Left cardiac atrium (tissue), 4 donors: ENCODE measurements around the gene VANGL1. TPM values are rescaled to one million over a fixed set of nuclear protein-coding genes. Genes with fewer than 3 reads are reported as not detected.
"Not testable (repeated sequence)": the region's sequence is repeated elsewhere in the genome, so short reads cannot be mapped to it uniquely, and the experiment has no call there.

Source experiments
- ATAC-seq, 2 donors: fragments of 200-7000 bp; cut with Tn5 transposase; one replicate each; pipeline ENCODE4 v1.9.1; 2020; ENCODE audit warnings: mild to moderate bottlenecking in 2 of 2, moderate library complexity in 2 of 2
- DNase-seq: peaks from one replicate; pipeline ENCODE4 v3.0.0-alpha.2; 2020
- intact Hi-C, 2 donors: fragments of 100-400 bp; cut with DNase I; formaldehyde crosslinking; loops; one replicate each; pipeline versions ENCODE4 v1.14.1 to v1.15.1; 2022 to 2023
- long read RNA-seq: library from polyadenylated mRNA; unstranded; transcript quantifications from one replicate; pipeline ENCODE4 v2.0.0, GENCODE V29; 2021
- total RNA-seq, 2 donors: library from RNA; stranded (reverse); fragmentation: NEBNext Ultra II Directional; extraction: Animal tissue kit (Norgen Biotek cat#: 25700); gene quantifications; one replicate each; pipeline ENCODE4 v1.2.1, GENCODE V29; 2021
- donor health status: DM: no; HTN: yes; CAD: no.
- donor health status: DM: no; HTN: yes; CAD: no; lungs with severe emphysema.
- donor health status: DM: yes; HTN: yes; CAD: no.
- donor health status: Dilated cardiomyopathy.

Gene VANGL1
- total RNA-seq: 1 to 10 TPM; 5.2 to 7.5 TPM
- long read RNA-seq, full-length matches to known transcripts: 6 of 9 reads
- long read RNA-seq, partial matches to known transcripts: 1 of 9 reads
- long read RNA-seq, other reads (novel, unspliced or antisense): 2 of 9 reads

DNA sequence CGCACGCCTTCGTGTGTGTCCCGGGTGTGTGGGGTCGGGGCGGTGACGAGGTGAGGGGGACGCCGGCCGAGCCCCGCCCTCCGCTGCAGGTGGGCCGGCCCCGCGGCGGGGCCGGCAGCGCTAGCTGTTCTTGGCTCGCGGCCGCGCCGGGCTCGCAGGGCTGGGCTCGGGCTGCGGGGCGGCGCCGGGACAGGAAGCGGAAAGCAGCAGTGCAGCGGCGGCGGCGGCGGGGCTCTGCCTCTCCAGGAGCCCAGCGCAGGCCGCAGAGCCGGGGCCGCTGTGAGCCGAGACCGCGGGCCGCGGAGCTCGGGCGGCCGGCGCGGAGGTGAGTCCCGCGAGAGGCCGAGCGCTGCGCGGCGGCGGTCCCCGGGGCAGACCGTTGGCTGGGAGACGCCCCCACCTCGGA is at the start of gene VANGL1:
TSS of gene VANGL1 (plus strand) at position 209 of the 406 bp plus-strand sequence. CDS start 9,444 bp downstream, outside the sequence.
- intact Hi-C loops: loop anchor here in 1 of 2 donors (10.0 kb wide), 1 partner anchor 53 kb away; no protein-coding TSS in a partner anchor
- peak; percentile 86 for DNase-seq
- ATAC-seq: peak; percentile 92 to 96

DNA sequence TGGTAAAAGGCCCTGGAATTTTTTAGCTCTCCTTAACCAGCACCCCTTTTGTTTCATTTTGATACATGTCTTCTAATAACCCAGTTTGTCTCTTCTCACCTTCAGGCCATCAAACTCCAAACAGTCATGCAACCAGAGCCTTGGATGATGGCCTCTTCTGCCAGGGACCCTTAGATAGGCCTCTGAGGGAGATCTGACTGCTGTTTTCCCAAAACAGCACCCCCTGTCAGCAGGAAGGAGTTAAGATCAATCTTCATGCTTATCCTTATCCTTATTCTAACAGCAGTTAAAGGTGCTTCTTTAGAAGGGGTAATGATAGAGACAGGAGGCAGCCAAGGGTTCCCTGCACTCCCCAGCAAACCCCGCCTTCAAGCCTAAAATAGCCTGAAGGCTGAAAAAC is 49.5 kb upstream of the VANGL1 start:
- intact Hi-C loops: loop anchor here (5.0 to 10.0 kb wide), 4 partner anchors 87 to 617 kb away; no protein-coding TSS in a partner anchor

DNA sequence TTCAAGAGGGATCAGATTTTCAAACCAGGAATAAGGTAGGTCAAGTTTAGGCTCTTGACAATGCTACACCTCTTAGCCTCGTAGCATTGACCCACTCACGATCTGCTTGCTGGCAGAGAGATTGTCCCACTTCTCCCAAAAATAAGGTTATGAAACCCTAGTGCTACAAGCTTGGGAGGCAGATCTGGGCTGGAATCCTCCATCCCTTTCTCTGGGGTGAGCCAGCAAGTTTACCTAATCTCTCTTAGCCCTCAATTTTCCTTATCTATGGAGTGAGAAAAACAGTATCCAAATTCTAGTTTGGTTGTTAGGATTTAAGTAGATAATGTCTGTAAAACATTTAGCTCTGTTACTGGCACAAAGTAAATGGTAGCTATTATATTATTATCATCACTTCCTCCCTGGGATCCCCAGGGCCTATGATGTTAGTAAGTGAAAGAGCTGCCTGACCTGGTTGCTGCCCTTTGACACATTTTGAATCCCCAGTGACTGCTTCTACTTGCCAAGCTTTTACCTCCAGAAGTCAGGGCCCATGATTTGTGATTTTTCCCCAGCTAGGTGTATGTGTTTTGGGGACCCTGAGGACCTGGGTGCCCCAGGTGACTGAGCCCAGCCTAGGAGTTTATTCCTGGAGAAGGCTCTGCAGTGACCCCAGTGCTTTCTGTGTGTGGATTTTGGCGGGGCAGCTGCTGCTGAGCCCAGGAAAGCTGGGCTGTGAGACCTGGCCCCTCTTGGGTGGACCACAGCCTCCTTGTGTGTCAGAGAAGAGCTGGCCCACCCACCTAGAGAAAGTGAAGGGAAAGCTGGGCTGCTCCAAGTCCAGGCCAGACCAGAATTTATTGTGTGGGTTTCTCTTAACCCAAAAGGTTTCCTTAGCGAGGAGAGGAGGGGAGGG is 48.2 kb upstream of the VANGL1 start:
- intact Hi-C loops: loop anchor here (2.0 to 10.0 kb wide), 5 partner anchors 89 to 619 kb away; no protein-coding TSS in a partner anchor
- ATAC-seq (peak in 1 of 2 donors; percentile 20), DNase-seq (no peak)

More for the DNA sequence above, 49.5 kb upstream of the VANGL1 start:
- DNase-seq (no peak), ATAC-seq (no peak)

DNA sequence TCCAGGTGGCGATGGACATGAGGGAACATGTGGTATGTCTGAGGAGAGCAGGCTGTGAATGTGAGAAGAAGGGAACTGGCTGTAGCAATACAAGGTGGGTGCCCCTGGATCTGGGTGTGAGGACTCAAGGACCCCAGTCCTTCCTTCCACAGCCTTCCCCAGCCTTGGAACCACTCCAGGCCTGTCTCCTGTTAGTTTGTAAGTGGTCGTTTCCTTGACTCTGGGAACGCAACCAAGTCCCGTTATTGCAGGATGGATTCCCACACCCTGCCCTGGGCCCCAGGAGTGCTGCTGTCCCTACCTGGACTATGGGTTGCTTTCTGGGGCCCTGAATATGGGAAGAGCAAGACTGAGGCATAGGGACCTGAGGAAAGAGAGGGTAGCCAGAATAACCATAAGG is 47.2 kb upstream of the VANGL1 start:
- intact Hi-C loops: loop anchor here (2.0 to 10.0 kb wide), 5 partner anchors 90 to 620 kb away; no protein-coding TSS in a partner anchor
- DNase-seq: peak; percentile 24
- ATAC-seq: no peak

DNA sequence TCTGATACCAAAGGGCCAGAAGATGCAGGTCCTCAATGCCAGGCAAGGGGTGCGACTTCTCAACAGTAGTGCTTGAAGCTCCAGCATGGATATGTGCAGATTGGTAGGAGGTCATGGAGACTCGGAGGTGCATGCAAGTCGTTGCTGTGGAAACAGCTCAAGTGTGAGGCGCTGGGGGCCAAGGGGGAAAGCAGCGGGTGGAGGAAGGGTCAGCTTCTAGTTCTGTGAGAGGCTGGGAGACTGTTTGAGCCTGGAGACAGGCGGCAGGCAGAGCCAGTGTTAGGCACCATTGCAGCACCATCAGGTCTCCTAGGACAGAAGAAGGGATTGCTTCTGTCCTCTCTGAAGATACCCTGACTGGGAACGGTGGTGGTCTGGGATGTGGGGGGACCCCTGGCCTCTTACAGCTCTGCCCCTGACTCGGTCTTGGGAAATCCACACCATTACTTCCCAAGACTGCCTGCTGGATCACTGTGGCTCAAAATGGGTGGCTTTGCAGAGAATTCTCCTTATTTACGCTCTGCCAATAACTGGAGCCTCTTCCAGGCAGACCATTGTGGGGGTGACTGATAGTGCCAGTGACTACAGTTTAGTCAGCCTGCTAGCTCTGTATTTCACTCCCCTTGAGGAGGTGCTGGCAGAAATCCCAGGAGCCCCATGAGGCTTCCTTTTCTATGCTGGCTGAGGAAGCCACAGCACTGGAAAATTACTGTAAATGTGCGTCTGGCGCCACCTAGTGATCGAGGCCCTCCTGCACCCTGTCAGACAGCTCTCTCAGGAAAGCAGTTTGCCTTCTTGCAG is 46.3 kb upstream of the VANGL1 start:
- peak; percentile 91 for DNase-seq
- intact Hi-C loops: loop anchor here in 1 of 2 donors (2.0 to 10.0 kb wide), 5 partner anchors 48 to 621 kb away; no protein-coding TSS in a partner anchor
- ATAC-seq: peak; percentile 95 to 96

DNA sequence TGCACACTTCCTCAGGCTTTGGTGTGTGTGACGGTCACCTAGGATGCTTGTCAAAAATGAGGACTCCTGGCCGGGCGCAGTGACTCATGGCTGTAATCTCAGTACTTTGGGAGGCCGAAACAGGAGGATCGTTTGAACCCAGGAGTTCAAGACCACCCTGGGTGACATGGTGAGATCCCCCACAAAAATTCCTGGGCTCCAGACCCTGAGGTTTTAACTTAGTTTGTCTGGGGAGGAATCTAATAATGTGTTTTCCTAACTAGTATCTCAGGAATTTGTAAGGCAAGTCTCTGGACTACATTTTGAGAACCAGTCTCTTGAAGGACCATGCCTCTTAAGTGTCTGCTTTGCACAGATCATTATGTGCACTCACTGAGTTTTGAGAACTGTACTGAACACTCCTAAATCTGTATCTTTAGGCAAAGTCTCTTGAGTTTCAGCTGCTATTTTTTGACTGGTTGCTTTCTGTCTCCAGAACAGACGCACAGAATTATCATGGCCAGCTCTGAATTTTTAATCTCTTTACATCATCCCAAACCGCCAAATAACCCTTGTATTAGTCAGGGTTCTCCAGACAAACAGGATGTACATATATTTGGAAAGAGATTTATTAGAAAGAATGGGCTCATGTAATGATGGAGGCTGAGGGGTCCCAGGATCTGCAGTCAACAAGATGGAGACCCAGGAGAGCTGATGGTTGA is 45.5 kb upstream of the VANGL1 start:
- intact Hi-C loops: loop anchor here in 1 of 2 donors (5.0 to 10.0 kb wide), 4 partner anchors 49 to 621 kb away; no protein-coding TSS in a partner anchor
- no peak for ATAC-seq
- DNase-seq: no peak

DNA sequence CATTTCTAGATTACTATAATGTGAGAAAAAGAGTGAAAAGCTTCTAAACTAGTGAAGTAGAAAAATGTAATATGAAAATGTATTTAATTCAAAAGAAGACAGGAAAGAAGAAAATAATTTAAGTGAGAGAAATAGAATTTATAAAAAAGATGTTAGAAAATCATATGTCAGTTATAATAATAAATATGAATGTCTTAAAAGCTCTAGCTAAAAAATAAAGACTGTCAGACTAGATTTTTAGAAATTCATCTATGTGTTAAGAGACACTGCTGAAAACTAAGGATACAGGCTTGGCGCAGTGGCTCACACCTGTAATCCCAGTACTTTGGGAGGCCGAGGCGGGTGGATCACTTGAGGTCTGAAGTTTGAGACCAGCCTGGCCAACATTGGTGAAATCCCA is 37.3 kb upstream of the VANGL1 start:
- no peak for DNase-seq
- intact Hi-C loops: no loop called here
- ATAC-seq: no peak

DNA sequence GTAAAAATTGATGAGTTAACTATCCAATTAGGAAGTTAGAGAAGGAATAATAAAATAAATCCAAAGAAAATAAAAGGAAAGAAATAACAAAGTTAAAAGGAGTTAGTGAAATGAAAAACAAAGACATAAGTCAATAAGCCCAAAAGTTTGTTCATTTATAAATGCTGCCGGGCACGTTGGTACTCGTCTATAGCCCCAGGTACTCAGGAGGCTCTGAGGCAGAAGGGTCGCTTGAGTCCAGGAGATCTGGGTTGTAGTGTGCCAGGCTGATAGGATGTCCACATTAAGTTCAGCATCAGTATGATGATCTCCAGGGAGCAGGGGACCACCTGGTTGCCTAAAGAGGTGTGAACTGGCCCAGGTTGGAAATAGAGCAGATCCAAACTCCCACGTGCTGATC is 35.5 kb upstream of the VANGL1 start:
- DNase-seq: no peak
- intact Hi-C loops: no loop called here
- no peak for ATAC-seq

DNA sequence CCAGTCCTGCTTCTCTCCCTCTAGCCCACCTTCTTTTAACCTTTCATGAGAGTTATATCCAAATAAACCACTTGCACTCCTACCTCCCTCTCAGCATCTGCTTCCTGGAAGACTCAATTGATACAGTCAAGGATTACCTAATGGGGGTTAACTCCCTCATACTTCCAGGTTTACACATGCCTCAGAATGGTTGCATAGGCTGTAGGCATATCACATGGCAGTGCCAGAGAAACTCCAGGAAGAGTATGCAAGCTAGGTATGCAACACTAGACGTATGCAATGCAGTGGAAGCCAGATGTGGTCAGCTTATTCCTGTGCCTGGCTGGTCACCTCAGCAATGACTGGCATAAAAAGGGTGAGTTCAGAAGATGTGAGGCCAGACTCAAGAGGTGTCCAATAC is 32.7 kb upstream of the VANGL1 start:
- DNase-seq (no peak), ATAC-seq (no peak)
- intact Hi-C loops: loop anchor here in 1 of 2 donors (2.0 kb wide), 3 partner anchors 98 to 164 kb away; no protein-coding TSS in a partner anchor

DNA sequence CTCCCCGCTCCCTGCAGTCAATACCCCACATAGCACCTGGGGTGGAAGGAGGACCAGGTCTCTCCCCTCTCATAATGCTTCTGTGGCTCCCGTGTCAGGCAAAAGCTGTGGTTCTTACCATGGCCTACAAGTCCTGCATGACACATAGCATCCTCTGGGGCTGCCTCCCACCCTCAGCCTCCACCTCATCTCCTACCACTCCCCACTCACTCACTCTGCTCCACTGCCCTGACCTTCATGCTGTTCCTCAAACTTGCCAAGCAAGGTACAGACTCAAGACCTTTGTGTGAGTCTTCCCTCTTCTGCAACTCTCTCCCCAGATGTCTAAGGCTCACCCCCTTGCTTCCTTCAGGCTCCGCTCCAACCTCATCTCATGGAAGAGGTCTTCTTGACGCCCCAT is 28.0 kb upstream of the VANGL1 start:
- intact Hi-C loops: loop anchor here in 1 of 2 donors (10.0 kb wide), 2 partner anchors 91 to 161 kb away; no protein-coding TSS in a partner anchor
- DNase-seq (no peak), ATAC-seq (no peak)

DNA sequence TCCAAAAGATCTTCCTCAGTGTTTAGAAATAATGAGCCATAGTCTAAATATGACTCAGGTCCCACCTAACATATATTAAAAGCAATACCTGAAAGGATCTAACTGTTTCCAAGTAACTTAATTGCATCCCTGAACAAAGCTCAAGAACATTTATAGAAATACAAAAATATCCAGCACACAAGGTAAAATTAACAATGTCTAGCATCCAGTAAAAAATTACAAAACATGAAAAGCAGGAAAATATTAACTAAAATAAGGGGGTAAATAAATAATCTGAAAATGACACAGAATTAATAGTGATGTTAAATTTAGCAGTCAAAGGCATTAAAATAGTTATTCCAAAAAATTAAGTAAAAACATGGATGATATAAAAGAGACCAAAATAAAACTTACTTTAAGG is 21.3 kb upstream of the VANGL1 start:
- no peak for DNase-seq
- no peak for ATAC-seq
- intact Hi-C loops: no loop called here

DNA sequence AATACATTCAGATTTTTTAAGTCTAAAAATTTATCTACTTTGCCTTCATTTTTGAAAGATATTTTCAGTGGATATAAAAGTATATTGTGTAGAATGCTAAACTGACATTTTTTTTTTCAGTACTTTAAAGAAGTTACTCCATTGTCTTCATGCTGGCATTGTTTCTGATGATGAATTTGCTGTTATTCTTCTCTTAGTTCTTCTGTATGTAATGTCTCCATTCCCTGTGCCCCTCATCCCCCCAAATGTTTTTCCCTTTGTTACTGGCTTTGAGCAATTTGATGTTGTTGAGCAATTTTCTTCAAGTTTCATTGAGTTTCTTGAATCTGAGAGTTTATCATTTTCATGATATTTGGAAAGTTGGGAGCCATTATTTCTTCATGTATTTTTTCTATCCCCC is 20.8 kb upstream of the VANGL1 start:
- ATAC-seq (no peak), DNase-seq (no peak)
- intact Hi-C loops: no loop called here

DNA sequence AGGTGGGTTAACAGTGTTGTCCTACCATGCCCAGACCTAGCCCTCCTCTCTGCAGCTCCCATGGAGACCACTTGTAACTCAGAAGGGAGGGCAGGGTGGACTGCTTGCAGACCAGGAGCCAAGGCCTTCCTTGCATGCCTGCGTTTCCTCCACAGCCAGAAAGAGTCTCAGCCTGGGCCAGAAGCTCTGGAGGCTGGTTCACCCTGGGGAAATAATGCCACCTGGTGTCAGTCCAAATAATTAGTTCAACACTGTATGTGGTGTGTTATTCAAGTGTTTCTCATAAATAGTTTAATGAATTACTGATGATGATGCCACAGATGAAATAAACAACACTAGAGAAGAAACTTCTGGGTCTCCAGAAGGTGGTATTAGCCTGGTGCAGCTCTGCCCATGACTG is 16.9 kb upstream of the VANGL1 start:
- DNase-seq (no peak), ATAC-seq (no peak)
- intact Hi-C loops: no loop called here

DNA sequence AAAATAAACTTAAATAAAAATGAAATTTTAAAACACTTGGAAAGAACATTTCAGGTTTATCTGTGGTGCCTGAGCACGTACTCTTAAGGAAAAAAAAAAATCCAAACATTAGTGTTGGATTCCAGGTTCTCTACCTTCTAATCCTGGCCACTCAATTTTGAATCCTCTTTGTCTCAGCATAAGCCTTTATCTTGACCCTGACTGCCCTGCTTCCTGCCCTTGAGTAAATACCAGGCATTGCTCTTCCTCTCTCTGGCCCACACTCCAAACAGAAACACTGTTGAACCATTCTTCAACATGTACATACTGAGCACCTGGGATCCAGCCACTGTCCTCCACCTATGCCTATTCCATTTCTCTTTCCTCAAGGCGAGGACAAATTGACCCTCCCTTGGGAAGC is 11.4 kb upstream of the VANGL1 start:
- ATAC-seq (no peak), DNase-seq (no peak)
- intact Hi-C loops: no loop called here

DNA sequence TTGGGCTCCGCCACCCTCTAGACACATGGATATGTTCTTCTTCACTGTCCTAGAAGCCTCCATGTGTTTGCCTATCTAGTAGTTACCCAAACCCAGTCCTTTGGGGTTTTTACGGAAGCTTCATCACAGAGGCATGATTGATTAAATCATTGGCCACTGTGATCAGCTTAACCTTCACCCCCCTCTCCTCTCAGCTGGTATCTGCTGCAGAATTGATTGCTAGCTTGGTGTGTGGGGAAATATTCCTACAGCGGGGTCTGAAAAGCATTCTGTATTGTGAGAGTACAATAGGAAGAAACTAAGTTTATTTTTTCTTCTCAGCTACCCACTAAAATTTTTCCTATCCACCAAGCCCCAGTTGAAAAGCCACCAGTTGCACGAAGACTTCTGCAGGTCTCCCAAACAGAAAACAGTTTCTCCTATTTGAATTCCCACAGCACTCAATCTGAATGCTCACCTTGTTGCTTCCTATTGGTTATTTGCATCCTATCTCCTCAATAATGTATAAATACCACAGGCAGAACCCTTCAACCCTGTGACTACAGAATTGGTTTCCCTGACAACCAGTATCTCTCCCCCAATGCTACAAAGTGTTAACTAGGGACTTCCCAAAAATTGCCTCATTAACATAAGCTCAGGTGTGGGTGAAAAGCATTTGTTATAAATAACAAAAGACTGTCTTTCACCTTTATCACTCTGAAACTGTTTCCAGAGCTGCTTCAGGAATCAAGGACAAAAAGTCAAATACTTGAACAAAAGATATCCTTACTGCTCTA is 9.3 kb upstream of the VANGL1 start:
- DNase-seq (no peak), ATAC-seq (no peak)
- intact Hi-C loops: no loop called here

DNA sequence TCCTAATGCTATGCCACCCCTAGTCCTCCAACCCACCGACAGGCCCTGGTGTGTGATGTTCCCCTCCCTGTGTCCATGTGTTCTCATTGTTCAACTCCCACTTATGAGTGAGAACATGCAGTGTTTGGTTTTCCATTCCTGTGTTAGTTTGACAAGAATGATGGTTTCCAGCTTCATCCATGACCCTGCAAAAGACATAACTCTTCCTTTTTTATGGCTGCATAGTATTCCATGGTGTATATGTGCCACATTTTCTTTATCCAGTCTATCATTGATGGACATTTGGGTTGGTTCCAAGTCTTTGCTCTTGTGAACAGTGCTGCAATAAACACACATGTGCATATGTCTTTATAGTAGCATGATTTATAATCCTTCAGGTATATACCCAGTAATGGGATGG is 8.2 kb upstream of the VANGL1 start:
- DNase-seq, intact Hi-C loops, ATAC-seq: not testable (repeated sequence)

DNA sequence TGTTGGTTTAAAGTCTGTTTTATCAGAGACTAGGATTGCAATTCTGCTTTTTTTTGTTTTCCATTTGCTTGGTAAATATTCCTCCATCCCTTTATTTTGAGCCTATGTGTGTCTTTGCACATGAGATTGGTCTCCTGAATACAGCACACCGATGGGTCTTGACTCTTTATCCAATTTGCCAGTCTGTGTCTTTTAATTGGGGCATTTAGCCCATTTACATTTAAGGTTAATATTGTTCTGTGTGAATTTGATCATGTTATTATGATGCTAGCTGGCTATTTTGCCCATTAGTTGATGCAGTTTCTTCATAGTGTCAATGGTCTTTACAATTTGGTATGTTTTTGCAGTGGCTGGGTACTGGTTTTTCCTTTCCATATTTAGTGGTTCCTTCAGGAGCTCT is 4.5 kb upstream of the VANGL1 start:
- intact Hi-C loops, ATAC-seq, DNase-seq: not testable (repeated sequence)

DNA sequence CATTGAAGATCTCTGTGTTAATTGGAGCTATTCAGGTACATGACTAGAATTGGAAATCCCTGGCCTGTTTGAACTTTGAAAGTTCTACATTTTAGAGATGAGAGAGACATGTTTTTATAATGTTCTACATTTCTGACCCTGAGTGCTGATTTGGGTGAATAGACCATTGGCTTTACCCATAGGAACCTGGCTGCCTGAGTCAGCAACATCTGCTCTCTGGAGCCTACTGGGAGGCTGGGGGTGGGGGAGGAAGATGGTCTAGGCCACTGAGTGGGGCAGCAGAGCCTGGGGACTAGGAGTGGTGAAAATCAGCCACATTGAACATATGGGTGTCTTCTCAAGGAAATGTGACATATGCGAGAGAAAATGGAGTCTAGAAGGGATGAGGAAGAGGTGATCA is 1.4 kb upstream of the VANGL1 start:
- intact Hi-C loops: loop anchor here in 1 of 2 donors (10.0 kb wide), 1 partner anchor 54 kb away; no protein-coding TSS in a partner anchor

More for the DNA sequence above, 1.4 kb upstream of the VANGL1 start:
- DNase-seq (no peak), ATAC-seq (no peak)
